Prostate gland (tissue), 2 donors: ENCODE measurements around the gene NBEA. TPM values are rescaled to one million over a fixed set of nuclear protein-coding genes. Genes with fewer than 3 reads are reported as not detected.
"Not testable (repeated sequence)": the region's sequence is repeated elsewhere in the genome, so short reads cannot be mapped to it uniquely, and the experiment has no call there.

ENCODE experiments used
- DNase-seq: peaks from one replicate; pipeline ENCODE4 v3.0.0-alpha.2; 2019; ENCODE audit warnings: low spot score
- H3K27ac ChIP-seq, 2 donors: fragments of 200-600 bp; sonication (generic); 2 replicates each; pipeline ENCODE4 v1.5.1; 2017 to 2019
- H3K27me3 ChIP-seq: fragments of 200-600 bp; sonication (generic); replicated peaks from 2 replicates; pipeline ENCODE4 v1.5.1; 2019; ENCODE audit not compliant: insufficient read depth
- H3K36me3 ChIP-seq, 2 donors: fragments of 200-600 bp; sonication (generic); 1 replicate in 1 of 2; 2 replicates in 1 of 2; pipeline versions ENCODE4 v1.5.1 to v1.8.1; 2017 to 2019
- H3K4me1 ChIP-seq: fragments of 200-600 bp; sonication (generic); replicated peaks from 2 replicates; pipeline ENCODE4 v1.5.1; 2019
- H3K4me3 ChIP-seq, 2 donors: fragments of 200-600 bp; sonication (generic); 2 replicates each; pipeline ENCODE4 v1.5.1; 2017 to 2019
- H3K9me3 ChIP-seq: fragments of 200-600 bp; sonication (generic); 2 replicates; pipeline ENCODE4 v1.5.1; 2017
- POLR2A ChIP-seq: fragments of 450-650 bp; IDR thresholded peaks from one replicate; pipeline ENCODE4 v1.6.1; 2016; ENCODE audit warnings: antibody characterized with exemption, mild to moderate bottlenecking
- POLR2AphosphoS5 ChIP-seq: sonication (generic); formaldehyde crosslinking; IDR thresholded peaks from one replicate; pipeline ENCODE4 v1.6.1; 2017; ENCODE audit warnings: antibody characterized with exemption
- WGBS: methylation state at CpG from one replicate; pipeline ENCODE4 v1.1.5; 2018; 5-methylcytosine and 5-hydroxymethylcytosine counted together
- intact Hi-C: fragments of 100-400 bp; cut with DNase I; formaldehyde crosslinking; loops from one replicate; pipeline ENCODE4 v1.14.2; 2022
- total RNA-seq, 2 donors: library from RNA; depleted of rRNA; stranded (reverse); fragments of >200 nt; gene quantifications; one replicate each; pipeline ENCODE4 v1.1.0, GENCODE V29; 2016
- TF ChIP-seq, protein P1 (sequence below), 4 experiments: fragments of 200-600 bp in 2 of 4; fragments of 450-650 bp in 2 of 4; sonication (generic) in 2 of 4; IDR thresholded peaks; 1 replicate in 3 of 4; 2 replicates in 1 of 4; pipeline ENCODE4 v1.5.1; 2016 to 2019; ENCODE audit warnings: antibody characterized with exemption in 4 of 4, mild to moderate bottlenecking in 2 of 4, moderate library complexity in 2 of 4

Gene NBEA
- total RNA-seq, 2 donors from 2014 or later = 13.6 to 16.9 TPM

GRCh38 chr13:34901572-34901971 is 40.5 kb upstream of the NBEA start:
- no peaks in the 10 kb centered on the region for H3K9me3 ChIP-seq
- intact Hi-C loops = no loop called here
- no peaks in the 10 kb centered on the region for H3K4me1 ChIP-seq
- no peak overlapping the region for H3K4me3 ChIP-seq
- 71% methylated on average over 5 of the region's 5 CpGs for WGBS
- H3K27me3 ChIP-seq = no peaks in the 10 kb centered on the region
- TF ChIP-seq POLR2A (no peak), POLR2AphosphoS5 (no peak)
- TF ChIP-seq, protein P1, sequence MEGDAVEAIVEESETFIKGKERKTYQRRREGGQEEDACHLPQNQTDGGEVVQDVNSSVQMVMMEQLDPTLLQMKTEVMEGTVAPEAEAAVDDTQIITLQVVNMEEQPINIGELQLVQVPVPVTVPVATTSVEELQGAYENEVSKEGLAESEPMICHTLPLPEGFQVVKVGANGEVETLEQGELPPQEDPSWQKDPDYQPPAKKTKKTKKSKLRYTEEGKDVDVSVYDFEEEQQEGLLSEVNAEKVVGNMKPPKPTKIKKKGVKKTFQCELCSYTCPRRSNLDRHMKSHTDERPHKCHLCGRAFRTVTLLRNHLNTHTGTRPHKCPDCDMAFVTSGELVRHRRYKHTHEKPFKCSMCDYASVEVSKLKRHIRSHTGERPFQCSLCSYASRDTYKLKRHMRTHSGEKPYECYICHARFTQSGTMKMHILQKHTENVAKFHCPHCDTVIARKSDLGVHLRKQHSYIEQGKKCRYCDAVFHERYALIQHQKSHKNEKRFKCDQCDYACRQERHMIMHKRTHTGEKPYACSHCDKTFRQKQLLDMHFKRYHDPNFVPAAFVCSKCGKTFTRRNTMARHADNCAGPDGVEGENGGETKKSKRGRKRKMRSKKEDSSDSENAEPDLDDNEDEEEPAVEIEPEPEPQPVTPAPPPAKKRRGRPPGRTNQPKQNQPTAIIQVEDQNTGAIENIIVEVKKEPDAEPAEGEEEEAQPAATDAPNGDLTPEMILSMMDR (IDR thresholded peaks at IDR 0.05) = no peak
- H3K27ac ChIP-seq = no peak overlapping the region
- no peaks in the 10 kb centered on the region for H3K36me3 ChIP-seq
- DNase-seq = no peak

DNA sequence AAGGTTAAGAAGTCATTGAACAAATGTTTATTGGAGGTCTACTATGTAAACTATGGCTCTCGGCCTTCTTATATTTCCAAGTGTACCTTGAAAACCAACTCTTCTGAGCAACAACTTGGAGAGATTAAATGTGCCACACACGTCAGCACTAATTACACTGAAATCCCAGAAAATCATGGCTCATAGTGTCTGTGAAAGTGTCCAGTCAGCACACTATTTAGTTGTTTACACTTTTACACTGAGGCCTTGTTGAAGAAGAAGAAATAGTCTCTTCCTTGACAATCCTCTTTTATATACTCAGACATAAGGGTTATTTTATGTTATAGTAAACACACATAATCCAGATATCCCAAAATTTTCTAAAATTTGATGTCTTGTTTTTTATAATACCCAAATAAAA is 30.9 kb upstream of the NBEA start:
- TF ChIP-seq, protein P1 (IDR thresholded peaks at IDR 0.05) = no peak
- TF ChIP-seq POLR2A (no peak), POLR2AphosphoS5 (no peak)

DNA sequence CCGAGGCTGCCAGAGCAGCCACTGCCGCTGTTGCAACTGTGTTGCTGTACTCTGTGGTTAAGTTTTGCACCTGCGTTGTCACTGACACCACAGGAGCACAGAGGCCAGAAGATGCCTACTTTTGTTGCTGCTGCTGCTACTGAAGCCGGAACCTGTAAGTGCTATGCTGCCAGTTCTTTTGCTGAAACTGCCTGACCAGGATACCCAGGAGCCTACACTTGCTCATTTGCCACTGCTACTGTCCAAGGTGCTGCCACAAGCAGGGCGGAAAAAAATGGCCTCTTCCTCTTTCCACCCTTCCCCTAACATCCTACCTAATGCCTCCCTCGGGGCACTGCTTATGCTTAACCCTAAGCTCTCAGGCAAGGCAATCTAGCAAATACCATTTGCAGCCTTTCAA is 29.0 kb upstream of the NBEA start:
- no peaks in the 10 kb centered on the region for H3K4me1 ChIP-seq
- no peak overlapping the region for H3K27ac ChIP-seq
- no peak overlapping the region for H3K4me3 ChIP-seq
- no peaks in the 10 kb centered on the region for H3K9me3 ChIP-seq
- H3K36me3 ChIP-seq = no peaks in the 10 kb centered on the region
- intact Hi-C loops = no loop called here
- WGBS = 43% methylated on average over 6 of the region's 6 CpGs
- DNase-seq = no peak
- no peak for TF ChIP-seq POLR2A
- TF ChIP-seq POLR2AphosphoS5 = no peak
- TF ChIP-seq, protein P1 (IDR thresholded peaks at IDR 0.05) = no peak
- no peaks in the 10 kb centered on the region for H3K27me3 ChIP-seq

More for the DNA sequence above, 30.9 kb upstream of the NBEA start:
- H3K27ac ChIP-seq = no peak overlapping the region
- intact Hi-C loops = no loop called here
- H3K36me3 ChIP-seq = no peaks in the 10 kb centered on the region
- no peaks in the 10 kb centered on the region for H3K9me3 ChIP-seq
- H3K27me3 ChIP-seq = no peaks in the 10 kb centered on the region
- no peak for DNase-seq
- H3K4me1 ChIP-seq = no peaks in the 10 kb centered on the region
- no peak overlapping the region for H3K4me3 ChIP-seq
- 20% methylated on average over 2 of the region's 2 CpGs for WGBS

DNA sequence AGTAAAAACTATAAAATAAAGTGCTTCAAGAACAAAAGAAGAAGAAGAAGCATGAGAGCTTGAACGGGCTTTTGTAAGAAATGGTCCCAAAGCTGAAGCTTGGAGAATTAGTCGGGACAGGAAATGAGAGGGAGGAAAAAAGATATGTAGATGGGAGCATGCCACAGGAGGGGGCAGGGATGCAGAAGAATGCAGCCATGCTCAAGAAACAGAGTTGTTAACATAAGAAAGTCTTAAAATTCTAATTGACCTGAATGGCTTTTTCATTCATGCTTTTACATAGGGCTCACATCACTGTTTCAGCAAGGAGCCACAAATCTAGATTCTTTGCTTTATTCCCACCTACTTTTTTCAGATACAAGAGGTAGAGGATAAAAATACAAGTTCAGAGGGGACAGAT is 27.7 kb upstream of the NBEA start:
- TF ChIP-seq, protein P1 (IDR thresholded peaks at IDR 0.05) = no peak
- TF ChIP-seq POLR2A (no peak), POLR2AphosphoS5 (no peak)
- Histone ChIP-seq H3K27me3 (no peaks in the 10 kb centered on the region), H3K9me3 (no peaks in the 10 kb centered on the region), H3K36me3 (no peaks in the 10 kb centered on the region), H3K4me3 (no peak overlapping the region), H3K4me1 (no peaks in the 10 kb centered on the region), H3K27ac (no peak overlapping the region)
- no peak for DNase-seq
- WGBS = 6% methylated on average over 2 of the region's 2 CpGs
- intact Hi-C loops = no loop called here

GRCh38 chr13:34926508-34926907 is 15.6 kb upstream of the NBEA start:
- no peak for TF ChIP-seq POLR2AphosphoS5
- TF ChIP-seq, protein P1 (IDR thresholded peaks at IDR 0.05) = no peak
- TF ChIP-seq POLR2A = no peak
- Histone ChIP-seq H3K27ac (no peak overlapping the region), H3K9me3 (no peaks in the 10 kb centered on the region), H3K4me3 (no peak overlapping the region), H3K27me3 (no peaks in the 10 kb centered on the region), H3K36me3 (no peaks in the 10 kb centered on the region), H3K4me1 (no peaks in the 10 kb centered on the region)
- 88% methylated on average over 1 of the region's 1 CpG for WGBS
- DNase-seq = no peak
- intact Hi-C loops = no loop called here

DNA sequence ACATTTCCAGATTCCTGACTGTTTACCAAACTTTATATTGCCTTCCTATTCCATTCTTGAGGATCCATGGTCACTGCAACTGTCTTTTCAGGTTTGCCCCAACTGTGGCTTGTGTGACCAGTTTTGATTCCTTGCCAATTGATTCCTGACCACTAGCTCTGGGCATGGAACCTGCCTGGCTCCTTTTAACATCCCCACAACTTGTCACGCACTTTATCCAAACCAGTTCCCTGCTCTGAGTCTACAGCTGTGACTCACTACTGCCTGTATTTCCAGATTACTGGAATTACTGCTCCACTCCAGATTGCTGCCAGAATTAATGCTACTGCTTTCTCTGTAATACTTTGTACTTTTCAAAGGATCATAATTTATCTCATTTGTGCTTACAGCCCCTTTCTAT is 13.4 kb upstream of the NBEA start:
- WGBS = 86% methylated on average over 1 of the region's 1 CpG
- H3K27me3 ChIP-seq, H3K4me1 ChIP-seq: not testable (repeated sequence)

More for the DNA sequence above, 13.4 kb upstream of the NBEA start:
- H3K36me3 ChIP-seq, DNase-seq, H3K9me3 ChIP-seq, H3K27ac ChIP-seq, intact Hi-C loops, H3K4me3 ChIP-seq: not testable (repeated sequence)
